HEK293T (cell line): ENCODE data around the gene PTPRE.

ENCODE experiments used
- CTCF ChIA-PET: fragments of 350-600 bp; formaldehyde crosslinking; extraction: SDS; loops from one replicate; lab custom pipeline; 2021; ENCODE audit warnings: antibody characterized with exemption, inconsistent platforms; lab: Yijun Ruan, JAX
- POLR2A ChIA-PET: fragments of 350-600 bp; formaldehyde crosslinking; extraction: SDS; loops from one replicate; lab custom pipeline; 2020; ENCODE audit warnings: antibody characterized with exemption, inconsistent platforms; lab: Yijun Ruan, JAX
- DNase-seq: peaks from one replicate; pipeline ENCODE4 v3.0.0; 2012; ENCODE audit warnings: mixed read lengths; ENCODE audit errors: extremely low spot score
- ARNT ChIP-seq: fragments of 450-650 bp; IDR thresholded peaks from 2 replicates; pipeline ENCODE4 v1.6.1; 2017; ENCODE audit warnings: mild to moderate bottlenecking
- BHLHE40 ChIP-seq: fragments of 450-650 bp; IDR thresholded peaks from 2 replicates; pipeline ENCODE4 v1.6.1; 2016; ENCODE audit warnings: mild to moderate bottlenecking, moderate library complexity, borderline replicate concordance
- CTBP1 ChIP-seq: fragments of 450-650 bp; IDR thresholded peaks from 2 replicates; pipeline ENCODE4 v1.6.1; 2016; ENCODE audit warnings: borderline replicate concordance
- ELF4 ChIP-seq: fragments of 450-650 bp; IDR thresholded peaks from 2 replicates; pipeline ENCODE4 v1.6.1; 2017; ENCODE audit warnings: antibody characterized with exemption
- FOXA1 ChIP-seq: fragments of 450-650 bp; IDR thresholded peaks from 2 replicates; pipeline ENCODE4 v1.6.1; 2016; ENCODE audit warnings: mild to moderate bottlenecking
- FOXK2 ChIP-seq: fragments of 450-650 bp; IDR thresholded peaks from 2 replicates; pipeline ENCODE4 v1.6.1; 2016; ENCODE audit warnings: mild to moderate bottlenecking
- FOXM1 ChIP-seq: fragments of 450-650 bp; IDR thresholded peaks from 2 replicates; pipeline ENCODE4 v1.6.1; 2017; ENCODE audit warnings: mild to moderate bottlenecking, borderline replicate concordance
- HDGF ChIP-seq: fragments of 450-650 bp; IDR thresholded peaks from 2 replicates; pipeline ENCODE4 v1.6.1; 2017; ENCODE audit warnings: antibody characterized with exemption, borderline replicate concordance
- L3MBTL2 ChIP-seq: fragments of 450-650 bp; conservative IDR thresholded peaks from 2 replicates; pipeline ENCODE4 v1.6.1; 2016; ENCODE audit warnings: mild to moderate bottlenecking
- LEF1 ChIP-seq: fragments of 450-650 bp; IDR thresholded peaks from 2 replicates; pipeline ENCODE4 v1.6.1; 2017; ENCODE audit warnings: mild to moderate bottlenecking, borderline replicate concordance
- NFRKB ChIP-seq: fragments of 450-650 bp; IDR thresholded peaks from 2 replicates; pipeline ENCODE4 v1.6.1; 2016; ENCODE audit warnings: mild to moderate bottlenecking, moderate library complexity
- PKNOX1 ChIP-seq: fragments of 450-650 bp; IDR thresholded peaks from 2 replicates; pipeline ENCODE4 v1.6.1; 2016
- SP1 ChIP-seq: fragments of 450-650 bp; IDR thresholded peaks from 2 replicates; pipeline ENCODE4 v1.6.1; 2017
- SUZ12 ChIP-seq: fragments of 450-650 bp; IDR thresholded peaks from 2 replicates; pipeline ENCODE4 v1.6.1; 2016; ENCODE audit warnings: mild to moderate bottlenecking
- TARDBP ChIP-seq: fragments of 450-650 bp; IDR thresholded peaks from 2 replicates; pipeline ENCODE4 v1.6.1; 2016
- ZNF384 ChIP-seq: fragments of 450-650 bp; IDR thresholded peaks from 2 replicates; pipeline ENCODE4 v1.6.1; 2016

The PTPRE gene

GRCh38 chr10:127966875-127967274 is 60.0 kb downstream of the PTPRE start:
- ChIA-PET CTCF (no interaction called here), POLR2A (no interaction called here)
- no peak for DNase-seq
- TF ChIP-seq ARNT = no peak
- no peak for TF ChIP-seq CTBP1
- TF ChIP-seq ELF4 = no peak
- no peak for TF ChIP-seq SUZ12
- no peak for TF ChIP-seq LEF1
- no peak for TF ChIP-seq L3MBTL2
- no peak for TF ChIP-seq FOXM1
- no peak for TF ChIP-seq PKNOX1
- no peak for TF ChIP-seq ZNF384
- no peak for TF ChIP-seq SP1
- TF ChIP-seq NFRKB = no peak
- no peak for TF ChIP-seq TARDBP
- no peak for TF ChIP-seq HDGF
- TF ChIP-seq FOXK2 = no peak
- no peak for TF ChIP-seq FOXA1
- no peak for TF ChIP-seq BHLHE40

- POLR2A ChIA-PET = no interaction called here
- CTCF ChIA-PET = no interaction called here
- TF ChIP-seq L3MBTL2 = no peak
- TF ChIP-seq CTBP1 = no peak
- no peak for TF ChIP-seq LEF1
- TF ChIP-seq TARDBP = no peak
- no peak for TF ChIP-seq ZNF384
- no peak for TF ChIP-seq FOXK2
- TF ChIP-seq NFRKB = no peak
- no peak for TF ChIP-seq PKNOX1
- TF ChIP-seq ELF4 = no peak
- no peak for TF ChIP-seq BHLHE40
- no peak for TF ChIP-seq ARNT
- no peak for TF ChIP-seq FOXA1
- no peak for DNase-seq
Observed at GRCh38 chr10:127968027-127968441, 61.1 kb downstream of the PTPRE start.

GRCh38 chr10:127968659-127969058 is 61.8 kb downstream of the PTPRE start:
- ChIA-PET CTCF (no interaction called here), POLR2A (no interaction called here)
- TF ChIP-seq NFRKB (no peak), FOXA1 (no peak), FOXM1 (no peak), SP1 (no peak), SUZ12 (no peak), BHLHE40 (no peak), HDGF (no peak), L3MBTL2 (no peak), FOXK2 (no peak), PKNOX1 (no peak), LEF1 (no peak), TARDBP (no peak), ZNF384 (no peak), CTBP1 (no peak), ELF4 (no peak), ARNT (no peak)
- DNase-seq = no peak

- CTCF ChIA-PET = no interaction called here
- TF ChIP-seq PKNOX1 = no peak
- TF ChIP-seq NFRKB = no peak
- TF ChIP-seq CTBP1 = no peak
- no peak for TF ChIP-seq ARNT
- no peak for TF ChIP-seq SUZ12
- no peak for TF ChIP-seq ZNF384
- TF ChIP-seq BHLHE40 = no peak
- TF ChIP-seq SP1 = no peak
- no peak for TF ChIP-seq ELF4
- TF ChIP-seq FOXM1 = no peak
- no peak for TF ChIP-seq FOXA1
- TF ChIP-seq HDGF = no peak
- no peak for TF ChIP-seq FOXK2
- no peak for TF ChIP-seq L3MBTL2
- TF ChIP-seq LEF1 = no peak
- TF ChIP-seq TARDBP = no peak
- POLR2A ChIA-PET = no interaction called here
- DNase-seq = no peak
Observed at GRCh38 chr10:127971101-127971946, 64.4 kb downstream of the PTPRE start.

GRCh38 chr10:127971963-127972615 is 65.2 kb downstream of the PTPRE start:
- DNase-seq = no peak
- POLR2A ChIA-PET = no interaction called here
- CTCF ChIA-PET = no interaction called here
- TF ChIP-seq NFRKB (no peak), SP1 (no peak), PKNOX1 (no peak), ARNT (no peak), ZNF384 (no peak), ELF4 (no peak), HDGF (no peak), FOXK2 (no peak), FOXA1 (no peak), L3MBTL2 (no peak), CTBP1 (no peak), FOXM1 (no peak), TARDBP (no peak), BHLHE40 (no peak), LEF1 (no peak), SUZ12 (no peak)
